ENCODE results near the gene MKLN1.

The MKLN1 gene

DNA sequence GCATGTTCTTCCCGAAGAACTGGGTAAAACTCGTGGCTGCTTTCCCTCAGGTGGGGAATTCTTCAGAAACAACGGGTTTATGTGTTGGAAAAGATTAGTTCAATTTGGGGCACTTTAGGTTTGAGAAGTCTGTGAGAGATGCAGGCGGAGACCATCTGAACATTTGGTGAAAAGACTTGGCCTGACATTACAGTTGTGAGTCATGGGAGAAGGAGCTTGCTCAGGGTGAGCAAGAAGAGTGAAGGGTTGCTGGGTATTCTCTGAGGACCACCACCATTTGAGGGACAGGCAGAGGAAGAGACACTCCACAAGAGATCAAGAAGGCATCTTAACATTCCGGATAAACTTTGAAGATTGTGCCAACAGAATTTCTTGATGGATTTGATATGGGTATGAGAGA, 140.1 kb downstream of the MKLN1 start:
- DNase-seq: no peak

DNA sequence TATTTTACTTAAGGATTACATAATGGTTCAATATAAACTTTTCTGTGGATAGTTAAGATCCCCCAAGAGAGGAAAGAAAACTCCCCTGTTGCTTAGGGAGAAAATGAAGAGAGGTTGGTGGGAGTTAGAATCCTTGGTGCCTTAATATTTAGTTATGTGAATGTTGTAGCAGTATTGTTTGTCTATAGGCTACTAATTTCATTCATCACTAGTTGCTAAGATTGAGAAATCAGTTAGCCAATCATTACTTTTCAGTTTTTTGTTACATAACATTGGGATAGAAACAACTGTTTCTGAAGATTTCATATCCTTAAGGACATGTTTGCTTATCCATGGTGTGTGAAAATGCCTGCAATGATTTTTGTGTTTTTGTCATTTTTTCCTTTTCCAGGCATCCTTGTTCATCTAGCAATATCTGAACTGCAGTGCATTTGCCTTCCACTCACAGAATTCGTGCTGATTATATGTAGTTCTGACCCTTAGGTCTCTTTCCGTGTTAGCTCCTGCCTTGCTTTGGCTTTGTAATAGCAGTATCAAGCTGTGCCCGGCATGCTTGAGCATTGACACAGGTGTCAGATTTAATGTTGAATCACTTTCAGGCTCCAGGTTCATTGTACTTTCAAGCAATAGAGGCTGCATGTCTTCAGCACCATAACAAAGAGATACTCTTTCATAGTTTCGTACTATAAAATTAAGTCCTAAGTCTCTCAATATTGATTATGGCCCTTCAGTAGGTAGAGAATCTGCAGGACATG, 143.8 kb downstream of the MKLN1 start:
- DNase-seq: no peak

DNA sequence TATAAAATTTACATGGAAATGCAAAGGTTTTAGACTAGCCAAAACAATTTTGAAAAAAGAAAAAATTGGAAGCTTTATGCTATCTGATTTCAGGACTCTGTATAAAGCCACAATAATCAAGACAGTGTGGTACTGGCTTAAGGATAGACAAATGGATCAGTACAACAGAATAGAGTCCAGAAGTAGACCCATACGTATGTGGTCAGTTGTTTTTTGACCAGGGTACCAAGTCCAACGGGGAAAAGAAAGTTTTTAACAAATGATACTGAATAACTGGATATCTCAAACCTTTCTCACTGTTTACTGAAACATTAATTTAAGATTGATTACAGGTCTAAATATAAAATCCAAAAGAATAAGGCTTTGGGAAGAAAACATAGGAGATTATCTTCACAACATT, 149.1 kb downstream of the MKLN1 start:
- no peak for DNase-seq

DNA sequence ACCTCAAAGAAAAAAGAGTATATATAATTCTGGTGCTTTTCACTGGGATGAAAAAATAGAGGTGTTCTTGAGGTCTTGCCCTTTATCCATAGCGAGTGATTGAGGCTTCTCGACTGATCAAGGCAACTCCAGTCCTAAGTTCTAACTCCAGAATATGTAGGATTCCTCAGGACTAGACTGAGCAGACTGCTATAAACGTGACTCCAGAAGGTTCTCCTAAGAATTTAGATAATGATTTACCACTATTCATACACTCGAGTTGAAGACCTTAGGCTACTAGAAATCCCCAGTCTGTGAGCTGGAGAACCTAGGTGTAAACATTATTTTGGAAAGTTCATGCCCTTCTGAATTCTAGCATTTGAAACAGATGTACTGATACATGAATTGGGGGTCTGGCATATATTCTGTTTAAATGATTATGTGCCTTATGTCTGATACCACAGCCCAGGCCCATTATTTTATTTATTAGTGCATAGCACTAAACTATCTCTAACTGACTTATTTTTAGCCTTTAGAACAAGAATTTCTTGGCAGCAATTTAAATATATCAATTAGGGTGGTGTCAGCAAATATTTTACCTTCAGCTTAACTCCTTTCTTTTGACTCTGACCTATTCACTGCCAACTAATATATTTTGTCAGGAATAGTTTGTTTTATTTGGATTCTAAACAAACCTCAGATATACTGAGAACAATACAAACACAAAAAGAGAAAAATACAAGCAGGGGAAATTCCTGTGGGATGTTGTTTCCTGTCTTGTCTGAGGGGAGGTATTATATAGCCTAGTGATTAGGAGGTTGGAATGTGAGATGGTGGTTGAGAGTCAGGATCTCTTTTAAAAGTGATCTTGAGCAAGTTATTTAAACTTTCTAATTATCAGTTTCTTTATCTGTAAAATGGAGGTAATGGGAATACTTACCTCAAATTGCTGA, 153.0 kb downstream of the MKLN1 start:
- no peak for DNase-seq

DNA sequence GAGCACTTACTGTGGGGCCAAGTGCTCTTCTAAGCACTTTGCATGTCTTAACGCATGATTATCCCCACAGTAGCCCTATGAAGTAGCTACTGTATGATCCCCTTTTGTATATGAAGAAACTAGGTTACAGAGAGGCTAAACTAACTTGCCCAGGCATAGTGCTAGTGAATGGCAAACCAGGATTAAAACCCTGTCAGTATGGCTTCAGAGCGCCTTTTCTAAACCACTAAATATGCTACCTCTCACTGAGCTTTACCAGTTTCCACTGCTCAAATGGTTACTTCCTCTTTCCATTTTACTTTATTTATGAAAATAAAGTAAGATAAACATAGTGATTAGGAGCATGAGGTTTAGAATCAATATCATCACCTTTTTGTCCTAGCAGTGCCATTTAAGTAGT, 155.1 kb downstream of the MKLN1 start:
- DNase-seq: no peak

DNA sequence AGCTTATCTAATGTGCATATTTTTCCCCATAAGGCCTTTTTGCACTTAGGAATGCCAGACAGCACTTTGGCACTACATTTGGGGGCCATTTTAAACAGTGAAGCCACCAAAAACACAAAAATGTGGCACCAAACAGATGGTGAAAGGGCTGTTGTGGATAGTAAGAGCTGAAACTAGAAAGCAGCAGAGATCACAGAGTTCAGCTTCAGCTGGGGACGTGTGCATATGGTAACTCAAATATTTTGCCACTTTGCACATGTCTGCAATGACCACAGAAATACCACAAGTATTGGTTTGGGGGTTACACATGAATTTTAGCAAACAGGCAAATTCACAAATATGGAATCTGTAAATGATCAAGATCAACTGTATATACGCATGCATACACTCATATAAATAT, 155.9 kb downstream of the MKLN1 start:
- DNase-seq: no peak

DNA sequence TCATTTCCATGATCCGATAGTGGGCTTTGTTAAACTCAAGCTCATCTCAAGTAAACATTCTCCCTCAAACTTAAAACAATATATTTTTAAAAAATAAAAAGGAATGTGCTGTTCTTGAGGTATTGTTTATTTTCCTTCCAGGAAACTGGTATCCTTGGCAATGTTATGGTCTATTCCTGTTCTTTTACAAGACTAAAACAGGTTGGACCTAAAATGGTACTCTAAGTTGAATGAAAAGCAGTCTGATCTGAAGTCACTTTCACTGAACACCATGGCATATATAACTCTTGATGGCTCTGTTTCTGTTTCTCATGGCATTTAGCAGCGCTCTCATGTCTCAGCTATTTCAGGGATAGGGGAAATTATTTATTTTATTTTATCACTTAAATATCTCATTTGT, 158.7 kb downstream of the MKLN1 start:
- no peak for DNase-seq

DNA sequence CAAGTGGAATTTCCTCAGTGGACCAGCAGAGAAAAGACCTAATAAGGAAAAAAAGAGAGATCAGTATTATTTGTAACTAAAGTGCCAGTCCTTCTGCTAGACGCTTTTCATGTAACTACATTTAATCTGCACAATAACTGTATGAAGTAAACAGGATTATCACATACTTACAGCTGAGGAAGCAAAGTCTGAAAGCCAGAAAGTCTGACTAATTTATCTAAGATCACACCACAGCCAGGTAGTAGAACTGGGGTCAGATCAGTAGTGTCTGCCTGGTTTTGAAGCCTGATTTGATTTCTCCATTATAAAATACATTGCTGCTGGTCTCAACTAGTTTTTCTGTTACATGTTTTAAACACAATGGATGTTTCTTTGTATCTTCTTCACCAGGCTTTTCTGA, 159.5 kb downstream of the MKLN1 start:
- no peak for DNase-seq

DNA sequence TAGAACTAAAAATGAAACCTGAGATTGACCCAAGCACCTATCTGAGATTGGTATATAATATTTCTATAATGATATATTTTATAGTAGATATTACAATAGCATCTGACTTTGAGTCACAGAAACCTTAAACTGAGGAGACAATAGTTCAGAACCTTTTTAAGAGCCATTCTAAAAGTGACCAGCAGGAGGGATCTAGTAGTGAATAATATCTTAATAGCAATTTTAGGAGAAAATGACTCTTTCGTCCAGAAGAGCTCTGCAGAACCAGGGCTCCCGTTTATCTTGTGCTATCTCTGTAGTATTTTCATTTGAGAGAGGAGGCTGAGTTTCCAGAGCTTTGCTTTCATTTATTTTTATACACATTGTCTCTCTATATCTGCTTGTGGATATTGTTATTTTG, 160.7 kb downstream of the MKLN1 start:
- DNase-seq: no peak

DNA sequence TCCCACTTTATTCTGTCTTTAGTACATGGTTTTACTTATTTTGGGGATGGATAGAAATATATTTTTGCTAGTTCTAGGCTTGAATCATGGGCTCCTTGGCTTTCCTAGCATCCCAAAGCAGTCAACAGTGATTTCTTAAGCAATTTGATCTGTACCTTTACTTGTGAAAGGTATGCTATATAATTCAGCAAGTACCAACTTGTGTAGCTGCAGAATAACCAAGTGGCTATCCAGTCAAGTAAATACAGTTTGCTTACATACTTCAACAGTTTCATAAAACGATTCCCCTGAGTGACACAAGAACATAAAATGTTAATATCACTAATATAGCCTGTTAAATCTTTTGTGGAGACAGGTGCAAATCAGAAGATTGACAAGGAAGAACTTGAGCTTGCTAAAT, 161.5 kb downstream of the MKLN1 start:
- DNase-seq: no peak

DNA sequence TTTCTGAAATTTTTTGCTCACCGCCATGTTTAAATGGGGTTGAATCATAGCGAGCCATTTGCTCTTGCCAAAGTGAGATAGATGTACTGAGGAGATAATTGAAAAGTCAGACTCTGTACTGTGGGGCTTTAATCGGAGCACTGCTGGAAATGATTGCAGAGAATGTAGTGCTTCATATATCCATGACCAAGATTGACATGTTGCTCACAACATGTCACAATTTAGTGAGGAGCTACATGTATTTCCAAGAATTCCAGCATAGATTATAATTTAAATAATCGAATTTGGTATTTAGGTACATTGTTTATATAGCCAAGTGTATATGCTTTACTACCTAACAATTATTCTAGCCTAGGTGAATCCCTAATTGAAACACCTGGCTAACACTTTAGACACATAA, 162.2 kb downstream of the MKLN1 start:
- DNase-seq: no peak

DNA sequence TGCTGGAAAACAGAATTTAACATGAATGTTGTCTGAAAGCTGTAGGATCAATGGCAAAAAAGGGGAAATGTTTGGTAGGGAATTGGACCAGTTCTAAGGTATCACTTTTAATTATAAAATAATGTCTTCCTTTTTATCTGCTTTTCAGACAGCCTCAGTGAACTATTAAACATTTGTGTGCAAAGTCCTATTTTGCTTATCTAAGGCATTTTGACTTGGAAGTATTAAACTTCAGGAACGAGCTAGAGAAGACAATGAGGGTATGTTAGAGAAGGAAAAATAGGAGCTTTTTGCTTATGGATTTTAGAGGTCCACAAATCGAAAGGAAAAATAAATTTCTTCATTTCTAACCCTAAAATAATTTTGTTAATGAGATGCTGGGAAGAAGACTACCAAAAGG, 165.4 kb downstream of the MKLN1 start:
- DNase-seq: no peak

DNA sequence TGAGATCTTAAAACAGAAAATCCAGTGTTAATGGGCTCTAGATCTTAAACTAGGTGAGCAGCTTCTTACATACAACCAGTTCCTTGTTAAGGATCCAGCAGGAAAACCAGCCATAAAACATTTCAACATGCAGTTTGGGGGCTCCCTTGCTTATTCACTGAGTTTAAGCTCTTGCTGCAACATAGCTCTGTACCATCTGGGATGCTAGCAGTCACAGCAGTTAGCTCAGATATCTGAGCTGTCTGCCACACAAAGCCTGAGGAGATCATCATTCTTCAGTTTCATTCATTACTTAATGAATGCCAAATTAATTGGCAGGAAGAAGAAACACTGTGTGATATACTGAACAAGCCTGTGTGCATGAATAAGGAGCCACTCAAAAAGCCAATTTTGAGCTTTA, 165.9 kb downstream of the MKLN1 start:
- no peak for DNase-seq

DNA sequence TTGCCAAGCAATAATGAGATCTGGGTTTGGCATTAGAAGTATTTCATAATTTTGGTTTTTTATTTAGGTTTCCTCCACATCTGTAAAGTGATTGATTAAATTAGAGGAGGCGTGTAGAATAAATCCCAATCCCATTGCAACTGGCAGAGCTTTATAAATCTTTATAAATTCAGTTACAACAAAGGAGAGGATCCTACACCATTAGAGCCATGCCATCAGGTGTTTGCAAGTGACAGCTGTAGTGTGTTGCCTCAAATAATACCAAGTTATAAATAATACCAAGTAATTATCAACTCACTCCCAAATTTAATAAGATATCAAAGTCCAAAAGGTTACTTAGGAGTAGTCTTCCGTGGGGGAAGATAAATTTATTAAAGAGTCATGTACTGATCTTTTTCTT, 166.5 kb downstream of the MKLN1 start:
- no peak for DNase-seq

DNA sequence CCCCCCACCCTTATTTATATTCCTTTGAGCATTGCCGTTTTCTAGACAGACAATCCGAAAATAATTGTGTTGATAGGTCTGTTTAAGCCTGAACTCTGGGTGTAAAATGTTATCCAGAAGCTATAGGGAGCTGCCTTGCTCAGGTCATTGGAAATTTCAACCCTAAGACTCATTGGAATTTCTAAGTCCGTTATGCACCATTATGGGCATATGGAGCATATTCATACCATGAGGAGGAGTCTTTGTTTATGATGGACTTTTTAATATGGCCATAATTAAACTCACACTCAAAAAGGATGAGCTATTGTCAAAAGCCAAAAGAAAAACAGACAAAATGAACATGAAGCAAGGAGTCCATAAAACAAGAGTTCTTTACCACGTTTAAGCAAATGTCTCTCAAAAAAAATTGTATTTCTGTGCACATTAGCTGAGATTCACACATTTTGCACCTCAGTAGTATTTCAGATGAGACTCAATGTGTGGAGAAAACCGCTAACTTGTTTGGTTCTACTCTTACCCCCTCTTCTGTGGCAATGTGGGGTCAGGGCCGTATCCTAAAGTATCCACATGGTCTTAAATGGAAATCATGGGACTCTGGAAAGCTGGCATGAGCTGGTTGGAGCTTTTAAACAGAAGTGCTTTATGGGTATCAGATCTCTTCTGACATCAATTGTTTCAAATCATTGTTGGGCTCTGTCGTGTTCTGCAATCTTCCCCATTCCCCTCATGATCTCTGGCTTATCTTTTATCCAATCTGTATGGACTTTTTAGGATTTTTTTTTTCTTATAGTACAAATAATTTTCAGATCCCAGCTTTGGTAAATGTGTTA, 168.2 kb downstream of the MKLN1 start:
- DNase-seq: no peak

DNA sequence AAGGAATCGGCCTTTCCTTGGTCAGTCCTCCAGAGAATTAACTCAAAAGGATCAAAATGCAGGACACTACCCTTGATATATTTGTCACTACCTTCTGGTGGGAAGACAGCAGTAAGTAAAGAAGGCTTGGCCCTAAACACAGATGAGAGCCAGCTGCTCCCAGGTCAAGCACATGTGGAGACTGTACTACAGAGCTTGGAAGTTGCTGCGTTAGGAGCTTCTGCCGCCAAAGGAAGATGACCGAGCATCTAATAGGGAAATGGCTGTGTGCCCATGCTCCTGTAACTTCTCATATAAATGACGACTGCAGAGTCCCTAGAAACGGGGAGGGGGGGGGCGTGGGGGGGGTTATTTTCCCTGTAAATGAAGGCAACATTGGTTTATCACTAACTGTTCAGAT, 169.8 kb downstream of the MKLN1 start:
- DNase-seq: no peak

DNA sequence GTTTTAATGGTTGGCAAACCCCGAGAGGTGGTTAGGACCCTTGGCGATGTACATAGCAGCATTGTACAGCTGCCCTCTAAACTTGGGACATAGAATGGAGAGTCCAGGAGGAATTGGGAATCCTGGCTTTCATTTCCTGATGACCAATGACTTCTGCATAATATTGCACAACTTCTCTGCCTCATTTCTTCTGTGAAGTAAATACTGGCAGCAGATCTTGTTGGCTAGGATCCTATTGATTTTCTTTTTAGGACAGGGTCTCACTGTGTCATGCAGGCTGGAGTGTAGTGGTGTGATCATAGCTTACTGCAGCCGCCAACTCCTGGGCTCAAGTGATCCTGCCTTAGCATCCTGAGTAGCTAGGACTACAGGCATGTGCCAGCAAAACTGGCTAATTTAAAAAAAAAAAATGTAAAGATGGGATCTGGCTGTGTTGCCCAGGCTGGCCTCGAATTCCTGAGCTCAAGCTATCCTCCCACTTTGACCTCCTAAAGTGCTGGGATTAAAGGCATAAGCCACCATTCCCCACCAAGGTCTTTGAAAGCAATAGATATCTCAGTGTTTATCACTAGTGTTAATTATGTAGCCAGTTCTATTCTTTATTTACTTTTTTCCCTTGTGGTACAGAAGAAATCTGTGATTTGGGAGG, 170.7 kb downstream of the MKLN1 start:
- DNase-seq: no peak

DNA sequence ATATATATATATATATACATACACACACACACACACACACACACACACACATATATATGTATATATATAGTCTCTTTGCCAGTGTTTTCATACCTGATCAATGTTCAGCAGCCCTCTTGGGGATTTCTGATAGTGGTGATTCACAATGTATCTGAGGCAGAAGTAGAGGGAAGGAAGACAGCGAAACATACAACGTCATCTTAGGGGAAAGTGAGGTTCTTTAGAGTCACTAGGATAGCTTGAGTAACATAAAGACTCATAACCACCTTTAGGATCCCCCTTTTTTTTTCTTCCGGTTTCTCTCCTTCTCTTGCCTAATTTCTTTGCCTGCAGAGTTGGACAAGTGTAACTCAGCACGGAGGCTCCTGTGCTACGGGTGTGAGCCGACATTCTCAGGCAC, 172.1 kb downstream of the MKLN1 start:
- no peak for DNase-seq

DNA sequence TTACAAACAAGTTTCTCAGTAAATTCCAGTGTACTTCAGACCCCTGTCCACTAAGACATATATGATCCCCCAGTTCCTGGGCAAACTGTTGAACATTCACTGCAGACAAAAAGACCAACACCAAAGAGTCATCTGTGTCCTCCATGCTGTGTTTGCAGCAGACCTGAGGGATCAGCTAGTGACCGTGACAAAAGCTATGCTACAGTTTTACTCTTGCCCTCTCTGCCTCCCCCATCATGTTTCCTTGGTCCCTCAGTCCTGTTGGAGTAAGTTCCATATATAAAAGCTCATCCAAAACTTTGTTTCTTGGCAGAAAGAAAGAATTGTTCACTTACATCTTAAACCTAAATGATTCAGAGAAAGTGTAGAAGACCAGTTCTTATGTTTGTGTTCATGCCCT, 172.7 kb downstream of the MKLN1 start:
- no peak for DNase-seq

DNA sequence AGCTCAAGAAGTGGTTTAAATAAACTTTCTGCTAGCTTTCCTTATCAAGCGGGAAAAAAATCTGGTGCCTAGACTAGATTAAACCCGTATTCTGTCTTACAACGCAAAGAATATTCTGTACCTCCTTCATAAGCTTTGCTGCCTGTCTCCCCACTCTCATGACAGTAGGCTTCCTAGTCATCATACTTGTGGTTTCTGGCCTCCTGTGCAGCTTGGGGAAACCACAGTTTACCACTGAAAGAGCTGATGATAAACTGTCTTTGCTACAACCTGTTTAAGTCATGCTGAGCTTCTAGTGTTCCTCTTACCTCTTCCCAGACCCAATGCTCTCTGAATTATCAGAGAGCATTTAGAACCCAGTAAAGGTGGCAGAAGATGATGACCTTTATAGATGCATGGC, 173.7 kb downstream of the MKLN1 start:
- DNase-seq: no peak

DNA sequence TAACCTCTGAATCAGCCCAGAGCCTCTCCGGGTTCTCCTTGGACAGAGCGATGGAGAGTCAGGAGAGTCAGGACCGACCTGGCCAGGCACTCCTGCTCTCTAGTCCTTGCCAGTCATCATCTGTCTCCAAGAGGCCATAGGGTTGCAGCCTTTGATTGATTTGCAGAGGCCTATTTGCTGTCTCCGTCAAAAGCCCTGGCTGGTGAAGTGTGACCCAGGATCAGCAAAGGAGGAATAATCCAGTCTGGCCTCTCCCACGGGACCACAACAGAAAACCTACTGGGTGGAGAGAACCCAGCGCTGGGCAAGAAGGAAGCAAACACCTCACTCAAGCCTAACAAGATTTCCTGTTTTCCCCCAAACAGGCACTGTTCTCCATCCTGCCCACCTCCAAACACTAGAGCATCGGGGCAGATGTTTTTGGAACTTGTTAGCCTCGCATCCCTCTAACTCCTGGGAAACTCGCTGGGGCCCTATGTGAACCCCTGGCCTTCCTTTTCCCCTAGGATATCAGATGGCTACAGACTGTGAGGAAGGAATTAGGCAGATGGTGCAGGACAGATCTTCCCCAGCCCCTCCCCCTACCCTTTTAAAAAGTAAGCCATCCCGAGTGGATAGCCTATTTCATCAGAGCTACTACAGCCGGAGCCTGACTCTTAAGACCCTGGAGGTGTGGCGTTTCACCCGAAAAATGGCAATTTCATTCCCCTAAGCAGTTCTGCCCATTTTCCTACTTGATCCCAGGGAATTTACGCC, 174.4 kb downstream of the MKLN1 start:
- DNase-seq: no peak

All from C1 segment of cervical spinal cord (tissue), 14 donors.